MCF 10A (cell line): ENCODE data around the gene CNTNAP2. TPM values are rescaled to one million over a fixed set of nuclear protein-coding genes. Genes with fewer than 3 reads are reported as not detected.

Source experiments
- BruUV-seq: library from RNA; stranded (reverse); fragments of 400-500 nt; replicated peaks from 2 replicates; lab custom pipeline; 2021; lab: Mats Ljungman, UMichigan
- CTCF ChIA-PET: fragments of 300-600 bp; sonication (Branson Sonifier 250); formaldehyde crosslinking; extraction: SDS; loops from one replicate; lab custom pipeline; 2021; ENCODE audit warnings: antibody characterized with exemption, inconsistent platforms; lab: Yijun Ruan, JAX
- POLR2A ChIA-PET: fragments of 300-600, 350-650 bp; sonication (Branson Sonifier 250); formaldehyde crosslinking; extraction: SDS; loops from one replicate; lab custom pipeline; 2020; ENCODE audit warnings: antibody characterized with exemption, inconsistent platforms; lab: Yijun Ruan, JAX
- DNase-seq: peaks from one replicate; pipeline ENCODE4 v3.0.0-alpha.2; 2018; ENCODE audit not compliant: unreplicated experiment
- H3K27ac Mint-ChIP-seq: one replicate; pipeline ENCODE4 v1.8.0; 2022; ENCODE audit warnings: mild to moderate bottlenecking, low read depth, mixed read lengths; ENCODE audit not compliant: unreplicated experiment
- H3K27me3 Mint-ChIP-seq: one replicate; pipeline ENCODE4 v1.8.0; 2022; ENCODE audit warnings: mixed read lengths; ENCODE audit not compliant: insufficient read depth, unreplicated experiment
- H3K36me3 Mint-ChIP-seq: one replicate; pipeline ENCODE4 v1.8.0; 2022; ENCODE audit warnings: mild to moderate bottlenecking, moderate library complexity, mixed read lengths; ENCODE audit not compliant: insufficient read depth, unreplicated experiment
- H3K4me1 Mint-ChIP-seq: one replicate; pipeline ENCODE4 v1.8.0; 2022; ENCODE audit warnings: mixed read lengths; ENCODE audit not compliant: insufficient read depth, unreplicated experiment
- H3K4me3 Mint-ChIP-seq: one replicate; pipeline ENCODE4 v1.8.0; 2022; ENCODE audit warnings: mild to moderate bottlenecking, moderate library complexity, mixed read lengths; ENCODE audit not compliant: unreplicated experiment
- H3K9me3 Mint-ChIP-seq: one replicate; pipeline ENCODE4 v1.8.0; 2022; ENCODE audit warnings: mixed read lengths; ENCODE audit not compliant: unreplicated experiment
- CTCF ChIP-seq: fragments of 200-600 bp; IDR thresholded peaks from one replicate; pipeline ENCODE4 v1.8.0; 2022; ENCODE audit warnings: antibody characterized with exemption, mild to moderate bottlenecking; ENCODE audit not compliant: unreplicated experiment
- intact Hi-C: fragments of 100-400 bp; cut with micrococcal nuclease; formaldehyde crosslinking; loops from 2 replicates; pipeline ENCODE4 v1.14.1; 2022
- total RNA-seq: library from RNA; stranded (reverse); gene quantifications from 2 replicates; pipeline ENCODE4 v1.2.3, GENCODE V29; 2022

Gene CNTNAP2
- total RNA-seq, 1 experiment from 2014 or later = 1.1 TPM

DNA sequence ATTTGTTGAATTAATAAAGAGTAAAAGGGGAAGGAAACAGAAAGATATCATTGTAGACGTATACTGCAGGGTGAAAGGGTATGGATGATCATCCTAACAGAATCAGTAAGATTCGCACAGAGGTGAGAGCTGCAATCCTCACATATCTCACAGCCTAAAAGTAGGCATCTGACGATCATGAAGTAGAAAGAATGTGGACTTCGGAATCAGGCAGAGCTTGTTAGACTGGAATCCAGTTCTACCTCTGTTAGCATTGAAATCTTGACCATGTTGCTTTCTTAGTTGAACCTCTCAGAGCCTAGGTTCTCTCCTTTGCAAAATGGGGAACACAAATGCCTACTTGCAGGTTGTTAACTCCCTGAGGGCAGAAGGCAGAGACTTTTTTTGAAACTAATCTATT lies 2154.0 kb downstream of the CNTNAP2 start:
- H3K27ac Mint-ChIP-seq = no peak overlapping the region
- intact Hi-C loops = no loop called here
- no peak for TF ChIP-seq CTCF
- no peaks in the 10 kb centered on the region for H3K36me3 Mint-ChIP-seq
- ChIA-PET POLR2A (interaction anchor here (0.6 kb wide), 2 partner anchors 48 to 88 kb away, joined by 3 read pairs; no protein-coding TSS in a partner anchor), CTCF (interaction anchor here (0.6 to 1.5 kb wide), 5 partner anchors 12 to 257 kb away, joined by 3 to 9 read pairs (median 4); no protein-coding TSS in a partner anchor)
- BruUV-seq = no TSS peak
- no peaks in the 10 kb centered on the region for H3K9me3 Mint-ChIP-seq
- peaks cover 99% of the 10 kb centered on the region for H3K27me3 Mint-ChIP-seq
- DNase-seq = no peak
- no peak overlapping the region for H3K4me3 Mint-ChIP-seq
- no peaks in the 10 kb centered on the region for H3K4me1 Mint-ChIP-seq

- intact Hi-C loops = no loop called here
- BruUV-seq = no TSS peak
- POLR2A ChIA-PET = no interaction called here
- Mint-ChIP-seq H3K9me3 (no peaks in the 10 kb centered on the region), H3K36me3 (no peaks in the 10 kb centered on the region), H3K4me3 (no peak overlapping the region), H3K4me1 (no peaks in the 10 kb centered on the region), H3K27me3 (peaks cover 93% of the 10 kb centered on the region), H3K27ac (no peak overlapping the region)
- no peak for TF ChIP-seq CTCF
- DNase-seq = no peak
- CTCF ChIA-PET = interaction anchor here (0.7 to 1.8 kb wide), 3 partner anchors 9 to 172 kb away, joined by 3 to 15 read pairs (median 3); no protein-coding TSS in a partner anchor
These were observed 2157.5 kb downstream of the CNTNAP2 start for GRCh38 chr7:148274118-148274517.

DNA sequence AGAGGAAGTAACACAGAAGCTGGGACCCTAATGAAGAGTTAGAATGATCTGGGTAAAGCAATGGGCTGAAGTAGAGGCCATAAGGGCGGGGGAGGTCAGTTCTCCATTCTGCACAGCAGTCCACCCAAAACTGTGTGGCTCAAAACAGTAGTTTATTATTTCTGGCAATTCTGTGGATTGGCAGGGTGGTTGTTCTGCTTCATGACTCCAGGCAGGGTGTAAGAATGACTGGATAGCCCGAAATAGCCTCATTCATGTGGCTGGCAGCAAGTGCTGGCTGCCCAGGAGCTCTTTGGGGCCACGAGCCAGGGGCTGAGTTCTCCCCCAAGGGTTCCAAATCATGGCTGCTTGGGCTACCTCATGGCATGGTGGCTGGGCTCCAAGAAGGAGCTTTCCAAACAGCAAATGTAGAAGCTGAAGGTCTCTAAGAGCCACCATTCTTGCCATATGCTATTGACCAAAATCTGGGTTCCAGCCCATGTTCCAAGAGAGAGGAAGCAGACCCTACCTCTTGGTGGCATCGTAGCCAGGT lies 2158.8 kb downstream of the CNTNAP2 start:
- no peak overlapping the region for H3K4me3 Mint-ChIP-seq
- BruUV-seq = no TSS peak
- intact Hi-C loops = no loop called here
- CTCF ChIA-PET = interaction anchor here (0.6 to 2.7 kb wide), 9 partner anchors 8 to 691 kb away, joined by 3 to 16 read pairs (median 3); no protein-coding TSS in a partner anchor
- no peaks in the 10 kb centered on the region for H3K9me3 Mint-ChIP-seq
- POLR2A ChIA-PET = no interaction called here
- no peaks in the 10 kb centered on the region for H3K4me1 Mint-ChIP-seq
- no peaks in the 10 kb centered on the region for H3K36me3 Mint-ChIP-seq
- no peak for TF ChIP-seq CTCF
- no peak for DNase-seq
- H3K27ac Mint-ChIP-seq = no peak overlapping the region
- H3K27me3 Mint-ChIP-seq = peaks cover 92% of the 10 kb centered on the region

DNA sequence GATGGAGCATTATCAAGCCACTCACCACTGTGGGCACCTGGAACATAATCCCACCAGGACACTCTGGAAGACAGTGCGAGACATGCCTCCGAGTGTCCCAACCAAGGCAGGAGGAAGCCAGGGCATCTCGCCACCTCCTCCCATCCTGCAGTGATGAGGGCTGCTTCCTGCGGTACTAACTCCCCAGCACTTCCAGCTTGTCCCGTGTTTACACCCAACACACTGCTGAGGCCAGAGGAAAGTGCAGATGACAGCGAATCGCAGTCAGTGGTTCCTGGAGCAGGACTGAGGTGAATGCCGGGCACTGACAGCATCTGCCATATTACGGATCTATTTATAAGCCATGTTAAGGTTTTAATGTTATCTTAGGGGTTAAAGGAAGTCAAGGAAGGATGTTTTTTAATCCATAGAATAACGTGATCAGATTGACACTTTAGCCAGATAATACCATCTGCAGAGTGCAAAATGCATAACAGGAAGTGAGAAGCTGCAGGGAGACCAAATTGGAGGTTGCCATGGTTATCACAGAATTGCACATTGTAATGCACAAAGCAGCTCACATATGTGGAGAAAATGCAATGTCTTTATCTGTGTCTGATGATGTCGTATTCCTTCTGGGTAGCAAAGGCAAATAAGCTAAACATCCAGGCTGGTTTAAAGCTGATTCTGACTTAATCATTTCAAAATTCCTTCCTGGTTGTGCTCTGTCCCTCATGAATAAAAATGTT lies 2159.9 kb downstream of the CNTNAP2 start:
- DNase-seq = no peak
- ChIA-PET CTCF (interaction anchor here (0.5 to 2.7 kb wide), 13 partner anchors 9 to 687 kb away, joined by 3 to 16 read pairs (median 4); no protein-coding TSS in a partner anchor), POLR2A (interaction anchor here (1.0 kb wide), 1 partner anchor 236 kb away, joined by 4 read pairs; no protein-coding TSS in a partner anchor)
- intact Hi-C loops = no loop called here
- Mint-ChIP-seq H3K27me3 (peaks cover 82% of the 10 kb centered on the region), H3K4me3 (no peak overlapping the region), H3K27ac (no peak overlapping the region), H3K36me3 (peaks cover 6% of the 10 kb centered on the region), H3K9me3 (no peaks in the 10 kb centered on the region), H3K4me1 (no peaks in the 10 kb centered on the region)
- BruUV-seq = no TSS peak
- TF ChIP-seq CTCF = no peak
